PC-9 (cell line): Measurements from ENCODE around the gene CHKA.

Experiments used
- EZH2 ChIP-seq: fragments of 200-600 bp; sonication (generic); IDR thresholded peaks from 2 replicates; pipeline ENCODE4 v1.8.0; 2017; ENCODE audit warnings: antibody characterized with exemption, low read depth
- TF ChIP-seq, protein P1 (sequence below): fragments of 200-600 bp; sonication (generic); conservative IDR thresholded peaks from 2 replicates; pipeline ENCODE4 v1.6.1; 2017; ENCODE audit warnings: mixed run types, antibody characterized with exemption, mild to moderate bottlenecking, moderate library complexity

DNA sequence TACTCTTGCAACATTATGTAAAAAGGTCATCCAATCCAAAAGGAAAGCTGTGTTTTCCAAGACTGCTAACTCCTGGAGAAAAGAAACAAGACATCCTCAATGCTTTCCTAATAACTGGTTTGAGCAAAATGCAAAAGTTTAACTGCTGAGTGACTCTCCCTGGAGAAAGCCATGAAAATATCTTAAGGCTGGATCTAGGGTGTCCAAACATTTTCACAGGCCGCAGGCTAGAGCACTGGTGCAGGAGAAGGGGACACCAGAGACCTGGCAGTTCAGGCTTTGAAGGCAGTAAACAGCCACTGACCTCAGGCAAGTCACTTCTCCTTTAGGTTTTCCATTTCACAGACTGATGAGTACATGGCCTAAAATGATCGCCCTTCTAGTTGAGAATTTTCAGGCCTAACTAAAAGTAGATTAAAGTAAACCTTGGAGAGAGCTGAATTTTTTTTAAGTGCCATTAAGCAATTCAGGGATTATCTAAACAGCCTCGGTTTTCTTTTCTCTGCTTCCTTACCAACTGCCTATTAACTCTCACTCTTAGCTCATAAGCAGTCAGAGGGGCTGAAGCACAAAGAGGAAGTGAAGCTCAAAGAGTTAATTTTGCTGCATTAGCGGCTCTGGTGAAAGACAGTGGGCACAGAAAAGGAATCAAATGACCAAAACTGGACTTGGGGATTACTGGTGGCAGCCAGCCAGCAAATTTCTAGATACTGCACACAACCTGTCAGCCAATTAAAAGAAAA lies 2.3 kb downstream of the CHKA start:
- TF ChIP-seq, protein P1, sequence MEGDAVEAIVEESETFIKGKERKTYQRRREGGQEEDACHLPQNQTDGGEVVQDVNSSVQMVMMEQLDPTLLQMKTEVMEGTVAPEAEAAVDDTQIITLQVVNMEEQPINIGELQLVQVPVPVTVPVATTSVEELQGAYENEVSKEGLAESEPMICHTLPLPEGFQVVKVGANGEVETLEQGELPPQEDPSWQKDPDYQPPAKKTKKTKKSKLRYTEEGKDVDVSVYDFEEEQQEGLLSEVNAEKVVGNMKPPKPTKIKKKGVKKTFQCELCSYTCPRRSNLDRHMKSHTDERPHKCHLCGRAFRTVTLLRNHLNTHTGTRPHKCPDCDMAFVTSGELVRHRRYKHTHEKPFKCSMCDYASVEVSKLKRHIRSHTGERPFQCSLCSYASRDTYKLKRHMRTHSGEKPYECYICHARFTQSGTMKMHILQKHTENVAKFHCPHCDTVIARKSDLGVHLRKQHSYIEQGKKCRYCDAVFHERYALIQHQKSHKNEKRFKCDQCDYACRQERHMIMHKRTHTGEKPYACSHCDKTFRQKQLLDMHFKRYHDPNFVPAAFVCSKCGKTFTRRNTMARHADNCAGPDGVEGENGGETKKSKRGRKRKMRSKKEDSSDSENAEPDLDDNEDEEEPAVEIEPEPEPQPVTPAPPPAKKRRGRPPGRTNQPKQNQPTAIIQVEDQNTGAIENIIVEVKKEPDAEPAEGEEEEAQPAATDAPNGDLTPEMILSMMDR = no peak
- TF ChIP-seq EZH2 = no peak
